CD4-positive, alpha-beta memory T cell (primary cell): ENCODE results near the gene SCYL2. TPM values are rescaled to one million over a fixed set of nuclear protein-coding genes. Genes with fewer than 3 reads are reported as not detected.

ENCODE experiments used
- CTCF ChIA-PET: fragments of 350-600 bp; sonication (Branson Sonifier 250); formaldehyde crosslinking; loops from one replicate; lab custom pipeline; 2021; ENCODE audit warnings: inconsistent platforms; ENCODE audit not compliant: partially characterized antibody; lab: Charles Lee
- POLR2A ChIA-PET: fragments of 350-600 bp; sonication (Branson Sonifier 250); formaldehyde crosslinking; loops from one replicate; lab custom pipeline; 2021; ENCODE audit not compliant: partially characterized antibody; lab: Charles Lee
- DNase-seq, 5 donors: peaks; one replicate each; pipeline versions ENCODE4 v3.0.0 to v3.0.0-alpha.2; 2020 to 2022; ENCODE audit warnings: mixed read lengths in 1 of 5
- H3K27ac ChIP-seq: one replicate; pipeline ENCODE4 v1.7.0; 2013; ENCODE audit warnings: low read depth, low read length
- H3K27me3 ChIP-seq: 2 replicates; pipeline ENCODE4 v1.7.0; 2013; ENCODE audit warnings: mild to moderate bottlenecking, low read length, moderate library complexity; ENCODE audit not compliant: insufficient read depth
- H3K36me3 ChIP-seq: 2 replicates; pipeline ENCODE4 v1.7.0; 2013; ENCODE audit warnings: mild to moderate bottlenecking, low read length, moderate library complexity; ENCODE audit not compliant: insufficient read depth
- H3K4me1 ChIP-seq: 2 replicates; pipeline ENCODE4 v1.7.0; 2013; ENCODE audit warnings: mild to moderate bottlenecking, low read length, moderate library complexity; ENCODE audit not compliant: insufficient read depth
- H3K4me3 ChIP-seq, 2 donors: one replicate each; pipeline ENCODE4 v1.7.0; 2013; ENCODE audit warnings: low read length in 2 of 2, mild to moderate bottlenecking in 1 of 2
- H3K9me3 ChIP-seq, 2 donors: one replicate each; pipeline ENCODE4 v1.7.0; 2013; ENCODE audit warnings: low read length in 2 of 2, control low read depth in 1 of 2; ENCODE audit not compliant: control insufficient read depth in 1 of 2
- H3K27ac Mint-ChIP-seq, 7 donors: one replicate each; pipeline ENCODE4 v1.8.0; 2020 to 2021; ENCODE audit warnings: mixed read lengths in 7 of 7, mild to moderate bottlenecking in 6 of 7, inconsistent platforms in 3 of 7, moderate library complexity in 3 of 7
- H3K27me3 Mint-ChIP-seq, 2 donors: one replicate each; pipeline ENCODE4 v1.8.0; 2020 to 2021; ENCODE audit warnings: mixed read lengths in 2 of 2
- H3K36me3 Mint-ChIP-seq, 2 donors: one replicate each; pipeline ENCODE4 v1.8.0; 2020 to 2021; ENCODE audit warnings: mixed read lengths in 2 of 2, inconsistent platforms in 1 of 2, mild to moderate bottlenecking in 1 of 2
- H3K4me1 Mint-ChIP-seq, 4 donors: one replicate each; pipeline ENCODE4 v1.8.0; 2020 to 2021; ENCODE audit warnings: mixed read lengths in 4 of 4, mild to moderate bottlenecking in 1 of 4
- H3K4me3 Mint-ChIP-seq, 8 donors: one replicate each; pipeline ENCODE4 v1.8.0; 2020 to 2021; ENCODE audit warnings: mixed read lengths in 8 of 8, mild to moderate bottlenecking in 7 of 8, moderate library complexity in 6 of 8, inconsistent platforms in 3 of 8
- H3K9me3 Mint-ChIP-seq, 8 donors: one replicate each; pipeline ENCODE4 v1.8.0; 2020 to 2021; ENCODE audit warnings: mixed read lengths in 8 of 8, mild to moderate bottlenecking in 5 of 8, inconsistent platforms in 3 of 8, moderate library complexity in 1 of 8
- intact Hi-C: fragments of 100-400 bp; cut with micrococcal nuclease; formaldehyde crosslinking; loops from one replicate; pipeline ENCODE4 v1.15.1; 2023
- polyA plus RNA-seq, 2 donors: library from polyadenylated mRNA; unstranded; fragments of 300-500 nt; fragmentation: Illumina TruSeq; gene quantifications; one replicate each; pipeline ENCODE4 v1.2.3, GENCODE V29; 2021
- total RNA-seq, 2 experiments: library from RNA; stranded (reverse); gene quantifications; one replicate each; pipeline ENCODE4 v1.2.3, GENCODE V29; 2021

The SCYL2 gene
- total and polyA plus RNA-seq, 4 experiments from 2014 or later = 19.2 to 52.5 (median 33.6) TPM

- POLR2A ChIA-PET = no interaction called here
Measured at GRCh38 chr12:100368066-100368465, 101.1 kb downstream of the SCYL2 start.

GRCh38 chr12:100371146-100371545 lies 104.2 kb downstream of the SCYL2 start:
- H3K27ac Mint-ChIP-seq = no peak overlapping the region
- Histone ChIP-seq H3K27ac (no peak overlapping the region), H3K4me1 (no peaks in the 10 kb centered on the region), H3K36me3 (no peaks in the 10 kb centered on the region), H3K27me3 (no peaks in the 10 kb centered on the region), H3K9me3 (no peaks in the 10 kb centered on the region), H3K4me3 (no peak overlapping the region)
- CTCF ChIA-PET = interaction anchor here (1.0 kb wide), 1 partner anchor 136 kb away, joined by 3 read pairs; no protein-coding TSS in a partner anchor
- peaks cover 1 to 4% of the 10 kb centered on the region in 2 donors for H3K27me3 Mint-ChIP-seq
- no peak overlapping the region for H3K4me3 Mint-ChIP-seq
- POLR2A ChIA-PET = interaction anchor here (0.5 kb wide), 1 partner anchor 316 kb away, joined by 3 read pairs; no protein-coding TSS in a partner anchor
- H3K9me3 Mint-ChIP-seq = peaks cover 0 to 5% (median 0%) of the 10 kb centered on the region in 8 donors
- no peaks in the 10 kb centered on the region for H3K36me3 Mint-ChIP-seq
- intact Hi-C loops = no loop called here
- H3K4me1 Mint-ChIP-seq = no peaks in the 10 kb centered on the region
- DNase-seq = no peak

More at GRCh38 chr12:100368066-100368465, 101.1 kb downstream of the SCYL2 start:
- Histone ChIP-seq H3K9me3 (no peaks in the 10 kb centered on the region), H3K4me1 (no peaks in the 10 kb centered on the region), H3K36me3 (no peaks in the 10 kb centered on the region), H3K27ac (no peak overlapping the region), H3K4me3 (no peak overlapping the region), H3K27me3 (no peaks in the 10 kb centered on the region)
- no peak for DNase-seq
- no peaks in the 10 kb centered on the region for H3K4me1 Mint-ChIP-seq
- H3K9me3 Mint-ChIP-seq = peaks cover 0 to 5% (median 0%) of the 10 kb centered on the region in 8 donors
- H3K27ac Mint-ChIP-seq = no peak overlapping the region
- H3K4me3 Mint-ChIP-seq = no peak overlapping the region
- no peaks in the 10 kb centered on the region for H3K36me3 Mint-ChIP-seq
- intact Hi-C loops = no loop called here
- H3K27me3 Mint-ChIP-seq = peaks cover 2% of the 10 kb centered on the region in 2 donors
- CTCF ChIA-PET = no interaction called here

GRCh38 chr12:100372853-100373640 lies 106.1 kb downstream of the SCYL2 start:
- no peak overlapping the region for H3K4me3 Mint-ChIP-seq
- peaks cover 0 to 5% (median 0%) of the 10 kb centered on the region in 8 donors for H3K9me3 Mint-ChIP-seq
- CTCF ChIA-PET = interaction anchor here (1.3 kb wide), 1 partner anchor 10 kb away, joined by 4 read pairs; no protein-coding TSS in a partner anchor

GRCh38 chr12:100375038-100375735 lies 108.2 kb downstream of the SCYL2 start:
- Histone ChIP-seq H3K4me3 (no peak overlapping the region), H3K4me1 (no peaks in the 10 kb centered on the region), H3K27me3 (no peaks in the 10 kb centered on the region), H3K9me3 (no peaks in the 10 kb centered on the region), H3K36me3 (no peaks in the 10 kb centered on the region), H3K27ac (no peak overlapping the region)
- H3K36me3 Mint-ChIP-seq = no peaks in the 10 kb centered on the region
- H3K4me1 Mint-ChIP-seq = no peaks in the 10 kb centered on the region
- no peak overlapping the region for H3K27ac Mint-ChIP-seq
- H3K9me3 Mint-ChIP-seq = no peaks in the 10 kb centered on the region
- DNase-seq = no peak
- peaks cover 3 to 4% of the 10 kb centered on the region in 2 donors for H3K27me3 Mint-ChIP-seq
- CTCF ChIA-PET = interaction anchor here (1.4 kb wide), 1 partner anchor 30 kb away, joined by 4 read pairs; no protein-coding TSS in a partner anchor
- intact Hi-C loops = no loop called here
- no peak overlapping the region for H3K4me3 Mint-ChIP-seq
- POLR2A ChIA-PET = no interaction called here

More at GRCh38 chr12:100372853-100373640, 106.1 kb downstream of the SCYL2 start:
- POLR2A ChIA-PET = no interaction called here
- Histone ChIP-seq H3K4me1 (no peaks in the 10 kb centered on the region), H3K27ac (no peak overlapping the region), H3K9me3 (no peaks in the 10 kb centered on the region), H3K36me3 (no peaks in the 10 kb centered on the region), H3K4me3 (no peak overlapping the region), H3K27me3 (no peaks in the 10 kb centered on the region)
- Mint-ChIP-seq H3K4me1 (no peaks in the 10 kb centered on the region), H3K27ac (no peak overlapping the region), H3K27me3 (peaks cover 3 to 4% of the 10 kb centered on the region in 2 donors), H3K36me3 (no peaks in the 10 kb centered on the region)
- intact Hi-C loops = no loop called here
- no peak for DNase-seq

- Mint-ChIP-seq H3K27ac (no peak overlapping the region), H3K4me3 (no peak overlapping the region), H3K9me3 (no peaks in the 10 kb centered on the region), H3K4me1 (no peaks in the 10 kb centered on the region), H3K27me3 (peaks cover 3 to 4% of the 10 kb centered on the region in 2 donors), H3K36me3 (no peaks in the 10 kb centered on the region)
- no peak overlapping the region for H3K4me3 ChIP-seq
- H3K36me3 ChIP-seq = no peaks in the 10 kb centered on the region
- DNase-seq = no peak
- intact Hi-C loops = no loop called here
- CTCF ChIA-PET = no interaction called here
- H3K27me3 ChIP-seq = no peaks in the 10 kb centered on the region
- no peaks in the 10 kb centered on the region for H3K9me3 ChIP-seq
- no peaks in the 10 kb centered on the region for H3K4me1 ChIP-seq
- POLR2A ChIA-PET = no interaction called here
- H3K27ac ChIP-seq = no peak overlapping the region
Measured at GRCh38 chr12:100376161-100376560, 109.2 kb downstream of the SCYL2 start.

GRCh38 chr12:100381379-100381778 lies 114.4 kb downstream of the SCYL2 start:
- Histone ChIP-seq H3K36me3 (no peaks in the 10 kb centered on the region), H3K9me3 (no peaks in the 10 kb centered on the region), H3K4me1 (no peaks in the 10 kb centered on the region), H3K4me3 (no peak overlapping the region), H3K27ac (no peak overlapping the region), H3K27me3 (no peaks in the 10 kb centered on the region)
- intact Hi-C loops = no loop called here
- POLR2A ChIA-PET = no interaction called here
- H3K27me3 Mint-ChIP-seq = peaks cover 0 to 1% of the 10 kb centered on the region in 2 donors
- DNase-seq = no peak
- H3K4me1 Mint-ChIP-seq = no peaks in the 10 kb centered on the region
- CTCF ChIA-PET = no interaction called here
- no peak overlapping the region for H3K4me3 Mint-ChIP-seq
- no peak overlapping the region for H3K27ac Mint-ChIP-seq
- H3K36me3 Mint-ChIP-seq = no peaks in the 10 kb centered on the region
- H3K9me3 Mint-ChIP-seq = no peaks in the 10 kb centered on the region

- no peaks in the 10 kb centered on the region for H3K27me3 ChIP-seq
- H3K36me3 ChIP-seq = no peaks in the 10 kb centered on the region
- Mint-ChIP-seq H3K27ac (no peak overlapping the region), H3K4me1 (no peaks in the 10 kb centered on the region), H3K9me3 (no peaks in the 10 kb centered on the region), H3K4me3 (no peak overlapping the region), H3K27me3 (peaks cover 0 to 2% of the 10 kb centered on the region in 2 donors), H3K36me3 (no peaks in the 10 kb centered on the region)
- H3K27ac ChIP-seq = no peak overlapping the region
- POLR2A ChIA-PET = no interaction called here
- DNase-seq = no peak
- H3K4me1 ChIP-seq = no peaks in the 10 kb centered on the region
- no peaks in the 10 kb centered on the region for H3K9me3 ChIP-seq
- CTCF ChIA-PET = no interaction called here
- intact Hi-C loops = no loop called here
- no peak overlapping the region for H3K4me3 ChIP-seq
Measured at GRCh38 chr12:100382338-100382737, 115.4 kb downstream of the SCYL2 start.
